IMR-90 (cell line): Measurements from ENCODE around the gene COMMD1. TPM values are rescaled to one million over a fixed set of nuclear protein-coding genes. Genes with fewer than 3 reads are reported as not detected.

Experiments used
- ATAC-seq: fragments of 200-7000 bp; cut with Tn5 transposase; 2 replicates; pipeline ENCODE4 v1.9.1; 2020; ENCODE audit warnings: low read depth, mild to moderate bottlenecking, moderate library complexity
- BruUV-seq: library from RNA; stranded (reverse); fragments of 400-500 nt; replicated peaks from 2 replicates; lab custom pipeline; 2021; lab: Mats Ljungman, UMichigan
- CTCF ChIA-PET: fragments of 300-600 bp; formaldehyde crosslinking; extraction: SDS; loops from one replicate; lab custom pipeline; 2021; ENCODE audit warnings: antibody characterized with exemption; lab: Yijun Ruan, JAX
- POLR2A ChIA-PET: fragments of 300-600 bp; sonication (Branson Sonifier 250); formaldehyde crosslinking; loops from one replicate; lab custom pipeline; 2022; ENCODE audit warnings: antibody characterized with exemption; ENCODE audit not compliant: unreplicated experiment; lab: Charles Lee
- DNase-seq: peaks from one replicate; pipeline ENCODE4 v3.0.0; 2013
- H2AFZ ChIP-seq: replicated peaks from 2 replicates; pipeline ENCODE3; 2013; ENCODE audit warnings: low read length, mild to moderate bottlenecking; ENCODE audit not compliant: poor library complexity
- H2AK5ac ChIP-seq: 2 replicates; pipeline ENCODE4 v1.6.1; 2013; ENCODE audit warnings: low read depth, low read length, inconsistent platforms
- H2AK9ac ChIP-seq: replicated peaks from 2 replicates; pipeline ENCODE3; 2013; ENCODE audit warnings: mild to moderate bottlenecking, low read depth, low read length, moderate library complexity; ENCODE audit not compliant: poor library complexity
- H2BK120ac ChIP-seq: 2 replicates; pipeline ENCODE4 v1.6.1; 2013; ENCODE audit warnings: low read depth, low read length, inconsistent platforms
- H2BK15ac ChIP-seq: 3 replicates; pipeline ENCODE4 v1.6.1; 2013; ENCODE audit warnings: low read depth, low read length, inconsistent platforms
- H2BK20ac ChIP-seq: 2 replicates; pipeline ENCODE4 v1.6.1; 2013; ENCODE audit warnings: low read depth, mild to moderate bottlenecking, inconsistent platforms, low read length, moderate library complexity
- H2BK5ac ChIP-seq: 2 replicates; pipeline ENCODE4 v1.6.1; 2013; ENCODE audit warnings: mild to moderate bottlenecking, low read depth, low read length, inconsistent platforms; ENCODE audit not compliant: poor library complexity, severe bottlenecking
- H3K14ac ChIP-seq: replicated peaks from 2 replicates; pipeline ENCODE4 v1.6.1; 2013; ENCODE audit warnings: low read depth, low read length, inconsistent platforms
- H3K18ac ChIP-seq: 2 replicates; pipeline ENCODE4 v1.6.1; 2013; ENCODE audit warnings: low read depth, low read length, control low read depth
- H3K23ac ChIP-seq: 2 replicates; pipeline ENCODE4 v1.6.1; 2013; ENCODE audit warnings: low read depth, low read length, inconsistent platforms
- H3K27ac ChIP-seq: 2 replicates; pipeline ENCODE4 v1.5.1; 2013; ENCODE audit warnings: mild to moderate bottlenecking, control low read depth, low read length; ENCODE audit not compliant: insufficient read depth
- H3K27me3 ChIP-seq: 2 replicates; pipeline ENCODE4 v1.6.1; 2013; ENCODE audit warnings: low read length; ENCODE audit not compliant: control insufficient read depth, insufficient read depth
- H3K36me3 ChIP-seq: 2 replicates; pipeline ENCODE4 v1.6.1; 2013; ENCODE audit warnings: low read length, mixed read lengths; ENCODE audit not compliant: control insufficient read depth, insufficient read depth
- H3K4ac ChIP-seq: 2 replicates; pipeline ENCODE4 v1.6.1; 2013; ENCODE audit warnings: low read depth, low read length, inconsistent platforms
- H3K4me1 ChIP-seq: 2 replicates; pipeline ENCODE4 v1.6.1; 2013; ENCODE audit warnings: low read length, mixed read lengths; ENCODE audit not compliant: control insufficient read depth, insufficient read depth
- H3K4me2 ChIP-seq: 2 replicates; pipeline ENCODE4 v1.6.1; 2013; ENCODE audit warnings: low read depth, mild to moderate bottlenecking, control low read depth, low read length, moderate library complexity
- H3K4me3 ChIP-seq: 2 replicates; pipeline ENCODE4 v1.5.1; 2013; ENCODE audit warnings: low read depth, mild to moderate bottlenecking, control low read depth, low read length, moderate library complexity; ENCODE audit not compliant: insufficient read depth
- H3K56ac ChIP-seq: 2 replicates; pipeline ENCODE4 v1.6.1; 2013; ENCODE audit warnings: low read length, inconsistent platforms; ENCODE audit not compliant: insufficient read depth; ENCODE audit errors: extremely low read depth
- H3K79me1 ChIP-seq, 2 experiments: 2 replicates each; pipeline ENCODE4 v1.6.1; 2013; ENCODE audit warnings: low read length in 2 of 2, inconsistent platforms in 1 of 2, low read depth in 1 of 2
- H3K9ac ChIP-seq: 2 replicates; pipeline ENCODE4 v1.6.1; 2013; ENCODE audit warnings: low read depth, low read length, control low read depth
- H3K9me1 ChIP-seq: 2 replicates; pipeline ENCODE4 v1.6.1; 2013; ENCODE audit warnings: low read length, inconsistent platforms; ENCODE audit not compliant: insufficient read depth
- H3K9me3 ChIP-seq: 2 replicates; pipeline ENCODE4 v1.6.1; 2013; ENCODE audit warnings: low read length; ENCODE audit not compliant: control insufficient read depth, insufficient read depth
- H4K20me1 ChIP-seq: 2 replicates; pipeline ENCODE4 v1.6.1; 2013; ENCODE audit warnings: low read length, inconsistent platforms; ENCODE audit not compliant: insufficient read depth
- H4K5ac ChIP-seq: 2 replicates; pipeline ENCODE4 v1.6.1; 2013; ENCODE audit warnings: mild to moderate bottlenecking, low read depth, low read length, control low read depth
- H4K8ac ChIP-seq, 2 experiments: 2 replicates each; pipeline ENCODE4 v1.6.1; 2013; ENCODE audit warnings: low read depth in 2 of 2, low read length in 2 of 2, control low read depth in 1 of 2, inconsistent platforms in 1 of 2
- H4K91ac ChIP-seq: 2 replicates; pipeline ENCODE4 v1.6.1; 2013; ENCODE audit warnings: low read depth, low read length, inconsistent platforms; ENCODE audit not compliant: insufficient read depth
- BHLHE40 ChIP-seq: fragments of 150-350 bp; IDR thresholded peaks from 2 replicates; pipeline ENCODE4 v1.6.1; 2016; ENCODE audit warnings: mild to moderate bottlenecking, low read depth, low read length
- CEBPB ChIP-seq: IDR thresholded peaks from 2 replicates; pipeline ENCODE4 v1.6.1; 2012; ENCODE audit warnings: low read depth, low read length, improper control_type of control experiment
- CHD1 ChIP-seq: IDR thresholded peaks from 2 replicates; pipeline ENCODE4 v1.6.1; 2012; ENCODE audit warnings: low read depth, low read length, improper control_type of control experiment
- ELK1 ChIP-seq: fragments of 150-350 bp; IDR thresholded peaks from 2 replicates; pipeline ENCODE4 v1.6.1; 2016; ENCODE audit warnings: low read depth, mild to moderate bottlenecking, low read length, moderate library complexity, borderline replicate concordance
- FOS ChIP-seq: fragments of 150-350 bp; IDR thresholded peaks from 2 replicates; pipeline ENCODE4 v1.6.1; 2016; ENCODE audit warnings: low read depth, low read length
- MAFK ChIP-seq: IDR thresholded peaks from 2 replicates; pipeline ENCODE4 v1.6.1; 2012; ENCODE audit warnings: low read depth, low read length, improper control_type of control experiment
- MAZ ChIP-seq: IDR thresholded peaks from 2 replicates; pipeline ENCODE4 v1.6.1; 2012; ENCODE audit warnings: low read depth, mild to moderate bottlenecking, low read length, improper control_type of control experiment, moderate library complexity, borderline replicate concordance
- MXI1 ChIP-seq: IDR thresholded peaks from 2 replicates; pipeline ENCODE4 v1.6.1; 2012; ENCODE audit warnings: low read depth, mild to moderate bottlenecking, low read length, moderate library complexity, borderline replicate concordance
- POLR2A ChIP-seq: IDR thresholded peaks from 2 replicates; pipeline ENCODE4 v1.6.1; 2012; ENCODE audit warnings: mild to moderate bottlenecking, low read depth, low read length
- RAD21 ChIP-seq: IDR thresholded peaks from 2 replicates; pipeline ENCODE4 v1.6.1; 2012; ENCODE audit warnings: low read length, improper control_type of control experiment
- SMC3 ChIP-seq: fragments of 150-350 bp; IDR thresholded peaks from 2 replicates; pipeline ENCODE4 v1.6.1; 2016; ENCODE audit warnings: low read depth, mild to moderate bottlenecking, antibody characterized with exemption, low read length, moderate library complexity
- USF2 ChIP-seq: fragments of 150-350 bp; IDR thresholded peaks from 2 replicates; pipeline ENCODE4 v1.6.1; 2017; ENCODE audit warnings: mild to moderate bottlenecking, antibody characterized with exemption, low read length, low read depth
- WGBS, 2 experiments: methylation state at CpG; one replicate each; pipeline versions ENCODE4 v1.1.5 to v1.1.7; 2013; ENCODE audit warnings: missing lambda C conversion rate in 2 of 2; ENCODE audit not compliant: insufficient read length in 1 of 2; ENCODE audit errors: extremely low coverage in 2 of 2; 5-methylcytosine and 5-hydroxymethylcytosine counted together
- dilution Hi-C: fragments of 300-500 bp; cut with HindIII; formaldehyde crosslinking; loops from one replicate; pipeline ENCODE4 v1.14.3; 2018; ENCODE audit warnings: low sequenced_read_pairs; ENCODE audit not compliant: unreplicated experiment
- in situ Hi-C: fragments of 300-500 bp; cut with MboI; formaldehyde crosslinking; loops from 3 replicates; pipeline ENCODE4 v1.14.3; 2019; ENCODE audit warnings: low sequenced_read_pairs, inconsistent platforms, mixed read lengths
- intact Hi-C: fragments of 100-400 bp; cut with micrococcal nuclease; formaldehyde crosslinking; loops from 2 replicates; pipeline ENCODE4 v1.10.0; 2022
- polyA plus RNA-seq, 3 experiments: library from polyadenylated mRNA; depleted of rRNA; stranded (reverse); fragments of >200 nt; gene quantifications; 2 replicates each; pipeline ENCODE4 v1.2.3, GENCODE V29; 2012; ENCODE audit warnings: low replicate concordance in 1 of 3
- total RNA-seq: library from RNA; depleted of rRNA; stranded (reverse); fragments of >200 nt; gene quantifications from 2 replicates; pipeline ENCODE4 v1.2.3, GENCODE V29; 2012

The COMMD1 gene
- total and polyA plus RNA-seq, 2 of the 4 experiments (the other 2 are of a cell fraction), result 42.8 to 60.4 TPM

GRCh38 chr2:62112179-62112578 is 206.7 kb downstream of the COMMD1 start:
- Histone ChIP-seq H3K9ac (no peak overlapping the region), H2BK20ac (no peak overlapping the region), H3K23ac (no peak overlapping the region), H4K8ac (no peak overlapping the region), H3K9me3 (no peaks in the 10 kb centered on the region), H3K4me1 (peaks cover 1% of the 10 kb centered on the region; the same call in 1 of the 2 replicates), H3K4me2 (no peak overlapping the region), H3K14ac (no peak overlapping the region), H4K20me1 (no peaks in the 10 kb centered on the region), H2AFZ (no peak overlapping the region), H3K4ac (no peak overlapping the region), H2BK5ac (no peak overlapping the region), H3K9me1 (peaks cover 6% of the 10 kb centered on the region; the same call in 1 of the 2 replicates), H2BK120ac (no peak overlapping the region), H2AK9ac (no peak overlapping the region), H3K27me3 (no peaks in the 10 kb centered on the region), H3K27ac (no peak overlapping the region), H4K5ac (no peak overlapping the region), H3K36me3 (no peaks in the 10 kb centered on the region), H3K18ac (no peak overlapping the region), H3K4me3 (no peak overlapping the region), H3K56ac (no peak overlapping the region), H4K91ac (no peak overlapping the region), H2BK15ac (no peak overlapping the region), H3K79me1 (no peaks in the 10 kb centered on the region), H2AK5ac (no peak overlapping the region)
- no peak for ATAC-seq
- ChIA-PET CTCF (no interaction called here), POLR2A (no interaction called here)
- no CpG with 5 or more reads among the region's 2 CpGs for WGBS, 2 experiments
- intact Hi-C loops (no loop called here), in situ Hi-C loops (no loop called here), dilution Hi-C loops (no loop called here)
- no peak for DNase-seq
- no peak for TF ChIP-seq FOS
- TF ChIP-seq USF2, result no peak
- no peak for TF ChIP-seq POLR2A
- no peak for TF ChIP-seq BHLHE40
- no peak for TF ChIP-seq ELK1
- TF ChIP-seq CEBPB, result no peak
- TF ChIP-seq SMC3, result no peak
- no peak for TF ChIP-seq RAD21
- TF ChIP-seq MAZ, result no peak
- no peak for TF ChIP-seq MXI1
- no peak for TF ChIP-seq MAFK
- no peak for TF ChIP-seq CHD1
- BruUV-seq, result no TSS peak
